K562 (cell line): ENCODE measurements around the gene HOMEZ. TPM values are rescaled to one million over a fixed set of nuclear protein-coding genes. Genes with fewer than 3 reads are reported as not detected.

Source experiments
- GABPB2 ChIP-seq: fragments of 250-450 bp; sonication (Bioruptor Pico); conservative IDR thresholded peaks from 2 replicates; pipeline ENCODE4 v1.5.1; 2021; ENCODE audit warnings: mild to moderate bottlenecking
- NCOR1 ChIP-seq: fragments of 450-650 bp; IDR thresholded peaks from 2 replicates; pipeline ENCODE4 v1.6.1; 2016; ENCODE audit warnings: mild to moderate bottlenecking, moderate library complexity
- POLR2G ChIP-seq: fragments of 200-400 bp; formaldehyde crosslinking; IDR thresholded peaks from 2 replicates; pipeline ENCODE4 v1.6.1; 2017; ENCODE audit warnings: low read depth, mild to moderate bottlenecking, antibody characterized with exemption, low read length, moderate library complexity
- SMAD1 ChIP-seq: fragments of 150-350 bp; IDR thresholded peaks from 2 replicates; pipeline ENCODE4 v1.6.1; 2014; ENCODE audit warnings: low read length, low read depth; ENCODE audit not compliant: partially characterized antibody
- THRB ChIP-seq: fragments of 450-650 bp; formaldehyde crosslinking; conservative IDR thresholded peaks from 2 replicates; pipeline ENCODE4 v1.4.0; 2022; ENCODE audit warnings: mild to moderate bottlenecking, missing genetic modification characterization
- ZNF3 ChIP-seq: fragments of 250-450 bp; sonication (Bioruptor Pico); IDR thresholded peaks from 2 replicates; pipeline ENCODE4 v1.5.0; 2021; ENCODE audit warnings: mild to moderate bottlenecking, moderate library complexity
- ZNF57 ChIP-seq: fragments of 450-650 bp; formaldehyde crosslinking; IDR thresholded peaks from 2 replicates; pipeline ENCODE4 v1.4.0; 2020; ENCODE audit warnings: mild to moderate bottlenecking, moderate library complexity
- ZNF589 ChIP-seq: fragments of 200-800 bp; sonication (Bioruptor generic); IDR thresholded peaks from 2 replicates; pipeline ENCODE4 v1.6.1; 2016; ENCODE audit warnings: low read depth, missing genetic modification characterization, missing compliant biosample characterization
- ZZZ3 ChIP-seq: fragments of 450-650 bp; IDR thresholded peaks from 2 replicates; pipeline ENCODE4 v1.6.1; 2016; ENCODE audit warnings: antibody characterized with exemption, mild to moderate bottlenecking, moderate library complexity
- polyA plus RNA-seq, 8 experiments: library from polyadenylated mRNA; depleted of rRNA in 4 of 8; stranded (reverse) in 5 of 8; unstranded in 3 of 8; fragments of >200 nt; fragmentation: Nextera tagmentation in 2 of 8; fragmentation: Illumina TruSeq in 1 of 8; extraction: Ambion mirVana in 2 of 8; extraction: Trizol in 1 of 8; gene quantifications; 2 replicates each; pipeline versions ENCODE4 v1.2.1 to v1.2.3, GENCODE V29; 2011 to 2014; ENCODE audit warnings: inconsistent platforms in 1 of 8, missing spikeins in 1 of 8
- total RNA-seq, 7 experiments: library from RNA; depleted of rRNA in 6 of 7; stranded (reverse); fragments of >200 nt in 6 of 7; fragmentation: Illumina TruSeq in 2 of 7; extraction: Trizol in 2 of 7; gene quantifications; 2 replicates each; pipeline versions ENCODE4 v1.2.1 to v1.2.3, GENCODE V29; 2011 to 2021; ENCODE audit warnings: low replicate concordance in 1 of 7
- TF ChIP-seq, protein P1 (sequence below): sonication (generic); formaldehyde crosslinking; IDR thresholded peaks from 2 replicates; pipeline ENCODE4 v1.8.1; 2023; ENCODE audit warnings: mild to moderate bottlenecking, missing genetic modification reagents
- TF ChIP-seq, protein P2 (sequence below): fragments of 450-650 bp; IDR thresholded peaks from 2 replicates; pipeline ENCODE4 v1.6.1; 2016; ENCODE audit warnings: missing biosample characterization, missing genetic modification characterization
- TF ChIP-seq, protein P3 (sequence below): fragments of 450-650 bp; formaldehyde crosslinking; IDR thresholded peaks from 2 replicates; pipeline ENCODE4 v1.4.0; 2020; ENCODE audit warnings: mild to moderate bottlenecking, moderate library complexity
- TF ChIP-seq, protein P4 (sequence below): IDR thresholded peaks from 2 replicates; pipeline ENCODE4 v1.6.1; 2014; ENCODE audit warnings: antibody characterized with exemption
- TF ChIP-seq, protein P5 (sequence below): fragments of 250-450 bp; sonication (Bioruptor Pico); IDR thresholded peaks from 2 replicates; pipeline ENCODE4 v1.5.0; 2021
- TF ChIP-seq, protein P6 (sequence below): fragments of 450-650 bp; formaldehyde crosslinking; IDR thresholded peaks from 2 replicates; pipeline ENCODE4 v1.4.0; 2022; ENCODE audit warnings: missing genetic modification characterization

The HOMEZ gene
- total and polyA plus RNA-seq, 9 of the 15 experiments (the other 6 are each of a cell fraction or from before 2014, with no cell fraction given) = 3.0 to 30.2 (median 16.9) TPM

DNA sequence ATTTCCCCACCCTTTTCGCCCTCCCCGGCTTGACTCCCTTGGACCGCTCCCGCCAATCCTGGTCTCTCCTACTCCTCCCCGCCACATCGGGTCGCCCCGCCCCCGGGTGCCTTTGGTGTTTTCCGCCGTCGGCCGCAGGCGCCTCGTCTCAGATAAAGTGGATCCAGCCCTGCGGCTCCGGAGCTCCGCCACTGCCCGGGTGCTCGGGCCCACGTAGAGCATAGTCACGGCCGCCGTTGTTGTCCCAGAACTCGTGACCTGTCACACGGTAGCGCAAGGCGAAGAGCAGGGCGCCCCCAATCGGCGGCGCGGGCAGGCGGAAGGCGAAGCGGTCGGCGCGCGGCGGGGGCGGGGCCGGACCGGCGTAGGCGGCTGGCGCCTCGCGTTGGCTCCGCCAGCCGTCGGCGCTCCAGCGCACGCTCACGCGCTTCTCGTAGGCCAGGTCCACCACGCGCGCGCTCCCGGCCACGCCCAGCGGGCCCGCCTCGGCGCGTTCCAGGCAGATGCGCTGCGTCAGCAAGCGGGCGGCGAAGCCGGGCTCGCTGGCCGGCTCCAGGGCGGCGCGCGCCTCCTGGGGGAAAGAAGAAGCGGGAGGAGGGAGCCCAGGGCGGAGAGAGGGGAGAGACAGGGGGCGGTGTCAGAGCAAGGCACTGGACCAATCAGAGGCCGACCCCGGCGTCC lies 15.5 kb upstream of the HOMEZ start (continued):
- TF ChIP-seq, protein P1, sequence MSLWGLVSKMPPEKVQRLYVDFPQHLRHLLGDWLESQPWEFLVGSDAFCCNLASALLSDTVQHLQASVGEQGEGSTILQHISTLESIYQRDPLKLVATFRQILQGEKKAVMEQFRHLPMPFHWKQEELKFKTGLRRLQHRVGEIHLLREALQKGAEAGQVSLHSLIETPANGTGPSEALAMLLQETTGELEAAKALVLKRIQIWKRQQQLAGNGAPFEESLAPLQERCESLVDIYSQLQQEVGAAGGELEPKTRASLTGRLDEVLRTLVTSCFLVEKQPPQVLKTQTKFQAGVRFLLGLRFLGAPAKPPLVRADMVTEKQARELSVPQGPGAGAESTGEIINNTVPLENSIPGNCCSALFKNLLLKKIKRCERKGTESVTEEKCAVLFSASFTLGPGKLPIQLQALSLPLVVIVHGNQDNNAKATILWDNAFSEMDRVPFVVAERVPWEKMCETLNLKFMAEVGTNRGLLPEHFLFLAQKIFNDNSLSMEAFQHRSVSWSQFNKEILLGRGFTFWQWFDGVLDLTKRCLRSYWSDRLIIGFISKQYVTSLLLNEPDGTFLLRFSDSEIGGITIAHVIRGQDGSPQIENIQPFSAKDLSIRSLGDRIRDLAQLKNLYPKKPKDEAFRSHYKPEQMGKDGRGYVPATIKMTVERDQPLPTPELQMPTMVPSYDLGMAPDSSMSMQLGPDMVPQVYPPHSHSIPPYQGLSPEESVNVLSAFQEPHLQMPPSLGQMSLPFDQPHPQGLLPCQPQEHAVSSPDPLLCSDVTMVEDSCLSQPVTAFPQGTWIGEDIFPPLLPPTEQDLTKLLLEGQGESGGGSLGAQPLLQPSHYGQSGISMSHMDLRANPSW (CRISPR knock-in tag) = 0 out of 2 replicates have a peak, but pooled peaks have one; percentile 85
- no peak for TF ChIP-seq ZZZ3
- no peak for TF ChIP-seq NCOR1
- TF ChIP-seq, protein P2, sequence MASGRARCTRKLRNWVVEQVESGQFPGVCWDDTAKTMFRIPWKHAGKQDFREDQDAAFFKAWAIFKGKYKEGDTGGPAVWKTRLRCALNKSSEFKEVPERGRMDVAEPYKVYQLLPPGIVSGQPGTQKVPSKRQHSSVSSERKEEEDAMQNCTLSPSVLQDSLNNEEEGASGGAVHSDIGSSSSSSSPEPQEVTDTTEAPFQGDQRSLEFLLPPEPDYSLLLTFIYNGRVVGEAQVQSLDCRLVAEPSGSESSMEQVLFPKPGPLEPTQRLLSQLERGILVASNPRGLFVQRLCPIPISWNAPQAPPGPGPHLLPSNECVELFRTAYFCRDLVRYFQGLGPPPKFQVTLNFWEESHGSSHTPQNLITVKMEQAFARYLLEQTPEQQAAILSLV (tag) = no peak
- no peak for TF ChIP-seq ZNF57 (CRISPR knock-in tag)
- TF ChIP-seq ZNF3 (CRISPR knock-in tag) = no peak
- TF ChIP-seq SMAD1 = peak; percentile 41
- TF ChIP-seq POLR2G = peak; percentile 84
- TF ChIP-seq, protein P3, sequence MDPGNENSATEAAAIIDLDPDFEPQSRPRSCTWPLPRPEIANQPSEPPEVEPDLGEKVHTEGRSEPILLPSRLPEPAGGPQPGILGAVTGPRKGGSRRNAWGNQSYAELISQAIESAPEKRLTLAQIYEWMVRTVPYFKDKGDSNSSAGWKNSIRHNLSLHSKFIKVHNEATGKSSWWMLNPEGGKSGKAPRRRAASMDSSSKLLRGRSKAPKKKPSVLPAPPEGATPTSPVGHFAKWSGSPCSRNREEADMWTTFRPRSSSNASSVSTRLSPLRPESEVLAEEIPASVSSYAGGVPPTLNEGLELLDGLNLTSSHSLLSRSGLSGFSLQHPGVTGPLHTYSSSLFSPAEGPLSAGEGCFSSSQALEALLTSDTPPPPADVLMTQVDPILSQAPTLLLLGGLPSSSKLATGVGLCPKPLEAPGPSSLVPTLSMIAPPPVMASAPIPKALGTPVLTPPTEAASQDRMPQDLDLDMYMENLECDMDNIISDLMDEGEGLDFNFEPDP (CRISPR knock-in tag) = no peak
- TF ChIP-seq ZNF589 (CRISPR knock-in tag) = no peak; the same call in 1 of the 2 replicates
- TF ChIP-seq, protein P4, sequence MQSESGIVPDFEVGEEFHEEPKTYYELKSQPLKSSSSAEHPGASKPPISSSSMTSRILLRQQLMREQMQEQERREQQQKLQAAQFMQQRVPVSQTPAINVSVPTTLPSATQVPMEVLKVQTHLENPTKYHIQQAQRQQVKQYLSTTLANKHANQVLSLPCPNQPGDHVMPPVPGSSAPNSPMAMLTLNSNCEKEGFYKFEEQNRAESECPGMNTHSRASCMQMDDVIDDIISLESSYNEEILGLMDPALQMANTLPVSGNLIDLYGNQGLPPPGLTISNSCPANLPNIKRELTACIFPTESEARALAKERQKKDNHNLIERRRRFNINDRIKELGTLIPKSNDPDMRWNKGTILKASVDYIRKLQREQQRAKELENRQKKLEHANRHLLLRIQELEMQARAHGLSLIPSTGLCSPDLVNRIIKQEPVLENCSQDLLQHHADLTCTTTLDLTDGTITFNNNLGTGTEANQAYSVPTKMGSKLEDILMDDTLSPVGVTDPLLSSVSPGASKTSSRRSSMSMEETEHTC = peak; percentile 100
- TF ChIP-seq GABPB2 (CRISPR knock-in tag) = no peak
- TF ChIP-seq, protein P5, sequence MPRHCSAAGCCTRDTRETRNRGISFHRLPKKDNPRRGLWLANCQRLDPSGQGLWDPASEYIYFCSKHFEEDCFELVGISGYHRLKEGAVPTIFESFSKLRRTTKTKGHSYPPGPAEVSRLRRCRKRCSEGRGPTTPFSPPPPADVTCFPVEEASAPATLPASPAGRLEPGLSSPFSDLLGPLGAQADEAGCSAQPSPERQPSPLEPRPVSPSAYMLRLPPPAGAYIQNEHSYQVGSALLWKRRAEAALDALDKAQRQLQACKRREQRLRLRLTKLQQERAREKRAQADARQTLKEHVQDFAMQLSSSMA (CRISPR knock-in tag) = no peak
- TF ChIP-seq THRB (CRISPR knock-in tag) = no peak
- TF ChIP-seq, protein P6, sequence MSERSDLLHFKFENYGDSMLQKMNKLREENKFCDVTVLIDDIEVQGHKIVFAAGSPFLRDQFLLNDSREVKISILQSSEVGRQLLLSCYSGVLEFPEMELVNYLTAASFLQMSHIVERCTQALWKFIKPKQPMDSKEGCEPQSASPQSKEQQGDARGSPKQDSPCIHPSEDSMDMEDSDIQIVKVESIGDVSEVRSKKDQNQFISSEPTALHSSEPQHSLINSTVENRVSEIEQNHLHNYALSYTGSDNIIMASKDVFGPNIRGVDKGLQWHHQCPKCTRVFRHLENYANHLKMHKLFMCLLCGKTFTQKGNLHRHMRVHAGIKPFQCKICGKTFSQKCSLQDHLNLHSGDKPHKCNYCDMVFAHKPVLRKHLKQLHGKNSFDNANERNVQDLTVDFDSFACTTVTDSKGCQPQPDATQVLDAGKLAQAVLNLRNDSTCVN (CRISPR knock-in tag) = no peak
